Endothelial cell of umbilical vein (primary cell): ENCODE data around the gene PRPF39. TPM values are rescaled to one million over a fixed set of nuclear protein-coding genes. Genes with fewer than 3 reads are reported as not detected.

Source experiments
- BruUV-seq: library from RNA; stranded (reverse); fragments of 400-500 nt; replicated peaks from 2 replicates; lab custom pipeline; 2021; lab: Mats Ljungman, UMichigan
- CTCF ChIA-PET: fragments of 300-600, 350-600 bp; sonication (Branson Sonifier 250); formaldehyde crosslinking; loops from one replicate; lab custom pipeline; 2021; ENCODE audit warnings: antibody characterized with exemption, inconsistent platforms; lab: Charles Lee
- POLR2A ChIA-PET: fragments of 300-600, 350-600 bp; sonication (Branson Sonifier 250); formaldehyde crosslinking; loops from one replicate; lab custom pipeline; 2021; ENCODE audit warnings: antibody characterized with exemption, inconsistent platforms; lab: Charles Lee
- DNase-seq: peaks from one replicate; pipeline ENCODE4 v3.0.0-alpha.2; 2011; ENCODE audit warnings: low read depth, low spot score
- FAIRE-seq: peaks from 2 replicates; lab custom pipeline; 2011; peaks lifted over from hg19 to GRCh38; lab: Jason Lieb, UNC
- H2AFZ ChIP-seq: 2 replicates; pipeline ENCODE4 v1.6.0; 2012; ENCODE audit warnings: low read depth, low read length, control low read depth, inconsistent platforms
- H3K27ac ChIP-seq: 2 replicates; pipeline ENCODE4 v1.5.1; 2011; ENCODE audit warnings: low read depth, mild to moderate bottlenecking, control low read depth, low read length, moderate library complexity; ENCODE audit not compliant: insufficient read depth
- H3K27me3 ChIP-seq, 2 experiments: 2 replicates each; pipeline versions ENCODE4 v1.6.0 to v1.6.1; 2011; ENCODE audit warnings: low read length in 2 of 2, mixed read lengths in 1 of 2; ENCODE audit not compliant: control insufficient read depth in 2 of 2, insufficient read depth in 2 of 2
- H3K36me3 ChIP-seq, 2 experiments: 2 replicates in 1 of 2; 3 replicates in 1 of 2; pipeline ENCODE4 v1.5.1; 2011; ENCODE audit warnings: low read length in 2 of 2, mild to moderate bottlenecking in 1 of 2, moderate library complexity in 1 of 2; ENCODE audit not compliant: control insufficient read depth in 2 of 2, insufficient read depth in 2 of 2; ENCODE audit errors: extremely low read depth in 1 of 2
- H3K4me1 ChIP-seq: 3 replicates; pipeline ENCODE4 v1.5.1; 2011; ENCODE audit warnings: mild to moderate bottlenecking, low read length; ENCODE audit not compliant: control insufficient read depth, insufficient read depth; ENCODE audit errors: extremely low read depth
- H3K4me2 ChIP-seq: 2 replicates; pipeline ENCODE4 v1.6.1; 2011; ENCODE audit warnings: low read length, control low read depth, mixed read lengths; ENCODE audit not compliant: insufficient read depth
- H3K4me3 ChIP-seq, 3 experiments: fragments of 200-600 bp in 1 of 3; sonication (generic), shearing (Covaris generic) in 1 of 3; replicated peaks in 1 of 3; 2 replicates each; pipeline ENCODE4 v1.5.1; 2011 to 2016; ENCODE audit warnings: control low read depth in 3 of 3, low read length in 3 of 3, mild to moderate bottlenecking in 2 of 3, inconsistent platforms in 1 of 3, low read depth in 1 of 3, moderate library complexity in 1 of 3; ENCODE audit not compliant: insufficient read depth in 1 of 3
- H3K79me2 ChIP-seq: 2 replicates; pipeline ENCODE4 v1.6.0; 2012; ENCODE audit warnings: low read length, inconsistent platforms; ENCODE audit not compliant: control insufficient read depth, insufficient read depth
- H3K9ac ChIP-seq: replicated peaks from 2 replicates; pipeline ENCODE3; 2011; ENCODE audit warnings: low read length, control low read depth; ENCODE audit not compliant: insufficient read depth; ENCODE audit errors: extremely low read depth
- H3K9me1 ChIP-seq: replicated peaks from 3 replicates; pipeline ENCODE4 v1.6.0; 2011; ENCODE audit warnings: mild to moderate bottlenecking, low read length; ENCODE audit not compliant: control insufficient read depth, insufficient read depth; ENCODE audit errors: extremely low read depth
- H3K9me3 ChIP-seq: replicated peaks from 2 replicates; pipeline ENCODE4 v1.5.1; 2012; ENCODE audit warnings: low read length, inconsistent platforms; ENCODE audit not compliant: control insufficient read depth, insufficient read depth
- H4K20me1 ChIP-seq: replicated peaks from 2 replicates; pipeline ENCODE3; 2011; ENCODE audit warnings: mild to moderate bottlenecking, low read length; ENCODE audit not compliant: control insufficient read depth, insufficient read depth; ENCODE audit errors: extremely low read depth
- CTCF ChIP-seq, 2 donors: IDR thresholded peaks; 1 replicate in 1 of 2; 2 replicates in 1 of 2; pipeline ENCODE4 v1.5.1; 2011; ENCODE audit warnings: low read length in 2 of 2, mild to moderate bottlenecking in 2 of 2, moderate library complexity in 2 of 2, control low read depth in 1 of 2, inconsistent platforms in 1 of 2, low read depth in 1 of 2; ENCODE audit not compliant: insufficient read depth in 1 of 2; ENCODE audit errors: extremely low read depth in 1 of 2
- FOS ChIP-seq: IDR thresholded peaks from 2 replicates; pipeline ENCODE4 v1.6.1; 2011; ENCODE audit warnings: mild to moderate bottlenecking, low read length, moderate library complexity, borderline replicate concordance; ENCODE audit not compliant: insufficient read depth
- JUN ChIP-seq: IDR thresholded peaks from 2 replicates; pipeline ENCODE4 v1.6.1; 2011; ENCODE audit warnings: borderline replicate concordance, low read depth; ENCODE audit not compliant: insufficient read length, insufficient read depth
- MAX ChIP-seq: IDR thresholded peaks from 2 replicates; pipeline ENCODE4 v1.6.1; 2011; ENCODE audit not compliant: insufficient read depth, insufficient read length
- MYC ChIP-seq: IDR thresholded peaks from one replicate; pipeline ENCODE4 v1.6.1; 2011; ENCODE audit warnings: mild to moderate bottlenecking, low read depth, low read length
- POLR2AphosphoS5 ChIP-seq: IDR thresholded peaks from 2 replicates; pipeline ENCODE4 v1.6.1; 2012; ENCODE audit warnings: low read depth, mild to moderate bottlenecking, control low read depth, low read length, moderate library complexity; ENCODE audit not compliant: insufficient read depth
- dilution Hi-C: fragments of 300-500 bp; cut with MboI; formaldehyde crosslinking; loops from one replicate; pipeline ENCODE4 v1.15.0; 2019; ENCODE audit warnings: low sequenced_read_pairs; ENCODE audit not compliant: extremely low pct_ligation_motif_present
- intact Hi-C: fragments of 100-400 bp; cut with micrococcal nuclease; formaldehyde crosslinking; loops from one replicate; pipeline ENCODE4 v1.10.0; 2022
- polyA plus RNA-seq, 4 experiments: library from polyadenylated mRNA; depleted of rRNA in 3 of 4; stranded (reverse) in 3 of 4; unstranded in 1 of 4; fragments of >200 nt; gene quantifications; 2 replicates each; pipeline versions ENCODE4 v1.2.1 to v1.2.3, GENCODE V29; 2011 to 2012; ENCODE audit warnings: missing spikeins in 1 of 4
- total RNA-seq: library from RNA; stranded (reverse); gene quantifications from 2 replicates; pipeline ENCODE4 v1.2.3, GENCODE V29; 2021

The PRPF39 gene
- total and polyA plus RNA-seq, 2 donors (not counting 3 experiments of a cell fraction or from before 2014, with no cell fraction given): 24.8 to 44.4 TPM

GRCh38 chr14:45089813-45090212 is 5.9 kb downstream of the PRPF39 start:
- H3K4me1 ChIP-seq: peaks cover 23% of the 10 kb centered on the region
- BruUV-seq: no TSS peak
- no peak overlapping the region for H3K27ac ChIP-seq
- H3K9me3 ChIP-seq: no peaks in the 10 kb centered on the region
- TF ChIP-seq MYC (no peak), FOS (peak; percentile 62)
- H3K9me1 ChIP-seq: no peaks in the 10 kb centered on the region
- dilution Hi-C loops (no loop called here), intact Hi-C loops (no loop called here)
- H3K4me2 ChIP-seq: peak overlapping the region; percentile 36
- H2AFZ ChIP-seq: no peak overlapping the region
- DNase-seq (no peak), FAIRE-seq (no peak)
- ChIA-PET CTCF (interaction anchor here (1.1 to 1.2 kb wide), 2 partner anchors 9 to 49 kb away, joined by 3 read pairs; no protein-coding TSS in a partner anchor), POLR2A (no interaction called here)
- peaks cover 6% of the 10 kb centered on the region for H4K20me1 ChIP-seq
- H3K27me3 ChIP-seq: no peaks in the 10 kb centered on the region
- no peak overlapping the region for H3K9ac ChIP-seq
- no peak overlapping the region for H3K4me3 ChIP-seq
- H3K36me3 ChIP-seq: no peaks in the 10 kb centered on the region
- peaks cover 98% of the 10 kb centered on the region for H3K79me2 ChIP-seq

GRCh38 chr14:45091710-45092109 is 7.8 kb downstream of the PRPF39 start:
- BruUV-seq: no TSS peak
- intact Hi-C loops: no loop called here
- H3K4me3 ChIP-seq: no peak overlapping the region
- H3K9me3 ChIP-seq: no peaks in the 10 kb centered on the region
- no peak overlapping the region for H2AFZ ChIP-seq
- H3K79me2 ChIP-seq: peaks cover 83% of the 10 kb centered on the region
- H3K4me2 ChIP-seq: no peak overlapping the region
- no peak overlapping the region for H3K9ac ChIP-seq
- dilution Hi-C loops: no loop called here
- peaks cover 14% of the 10 kb centered on the region for H3K4me1 ChIP-seq
- no peaks in the 10 kb centered on the region for H3K9me1 ChIP-seq
- H3K27me3 ChIP-seq: no peaks in the 10 kb centered on the region
- peaks cover 3% of the 10 kb centered on the region for H4K20me1 ChIP-seq
- peaks cover 4 to 6% of the 10 kb centered on the region in 2 experiments for H3K36me3 ChIP-seq
- no peak for TF ChIP-seq CTCF (IDR thresholded peaks at IDR 0.05; ENCODE audit: extremely low read depth in 1 of 2, insufficient read depth in 1 of 2, low read depth in 1 of 2, low read length in 2 of 2)
- no peak for TF ChIP-seq JUN
- TF ChIP-seq MYC: no peak
- TF ChIP-seq POLR2AphosphoS5: no peak
- no peak for TF ChIP-seq MAX
- ChIA-PET CTCF (interaction anchor here (0.6 to 1.6 kb wide), 3 partner anchors 16 to 178 kb away, joined by 3 to 5 read pairs (median 3); no protein-coding TSS in a partner anchor), POLR2A (no interaction called here)
- DNase-seq (no peak), FAIRE-seq (no peak)
- no peak overlapping the region for H3K27ac ChIP-seq
